IMR-90 (cell line): ENCODE results near the gene WSB2. TPM values are rescaled to one million over a fixed set of nuclear protein-coding genes. Genes with fewer than 3 reads are reported as not detected.

Source experiments
- ATAC-seq: fragments of 200-7000 bp; cut with Tn5 transposase; 2 replicates; pipeline ENCODE4 v1.9.1; 2020; ENCODE audit warnings: low read depth, mild to moderate bottlenecking, moderate library complexity
- BruUV-seq: library from RNA; stranded (reverse); fragments of 400-500 nt; replicated peaks from 2 replicates; lab custom pipeline; 2021; lab: Mats Ljungman, UMichigan
- CTCF ChIA-PET: fragments of 300-600 bp; formaldehyde crosslinking; extraction: SDS; loops from one replicate; lab custom pipeline; 2021; ENCODE audit warnings: antibody characterized with exemption; lab: Yijun Ruan, JAX
- POLR2A ChIA-PET: fragments of 300-600 bp; sonication (Branson Sonifier 250); formaldehyde crosslinking; loops from one replicate; lab custom pipeline; 2022; ENCODE audit warnings: antibody characterized with exemption; ENCODE audit not compliant: unreplicated experiment; lab: Charles Lee
- DNase-seq: peaks from one replicate; pipeline ENCODE4 v3.0.0; 2013
- H2AFZ ChIP-seq: replicated peaks from 2 replicates; pipeline ENCODE3; 2013; ENCODE audit warnings: low read length, mild to moderate bottlenecking; ENCODE audit not compliant: poor library complexity
- H2AK5ac ChIP-seq: 2 replicates; pipeline ENCODE4 v1.6.1; 2013; ENCODE audit warnings: low read depth, low read length, inconsistent platforms
- H2AK9ac ChIP-seq: replicated peaks from 2 replicates; pipeline ENCODE3; 2013; ENCODE audit warnings: mild to moderate bottlenecking, low read depth, low read length, moderate library complexity; ENCODE audit not compliant: poor library complexity
- H2BK120ac ChIP-seq: 2 replicates; pipeline ENCODE4 v1.6.1; 2013; ENCODE audit warnings: low read depth, low read length, inconsistent platforms
- H2BK15ac ChIP-seq: 3 replicates; pipeline ENCODE4 v1.6.1; 2013; ENCODE audit warnings: low read depth, low read length, inconsistent platforms
- H2BK20ac ChIP-seq: 2 replicates; pipeline ENCODE4 v1.6.1; 2013; ENCODE audit warnings: low read depth, mild to moderate bottlenecking, inconsistent platforms, low read length, moderate library complexity
- H2BK5ac ChIP-seq: 2 replicates; pipeline ENCODE4 v1.6.1; 2013; ENCODE audit warnings: mild to moderate bottlenecking, low read depth, low read length, inconsistent platforms; ENCODE audit not compliant: poor library complexity, severe bottlenecking
- H3K14ac ChIP-seq: replicated peaks from 2 replicates; pipeline ENCODE4 v1.6.1; 2013; ENCODE audit warnings: low read depth, low read length, inconsistent platforms
- H3K18ac ChIP-seq: 2 replicates; pipeline ENCODE4 v1.6.1; 2013; ENCODE audit warnings: low read depth, low read length, control low read depth
- H3K23ac ChIP-seq: 2 replicates; pipeline ENCODE4 v1.6.1; 2013; ENCODE audit warnings: low read depth, low read length, inconsistent platforms
- H3K27ac ChIP-seq: 2 replicates; pipeline ENCODE4 v1.5.1; 2013; ENCODE audit warnings: mild to moderate bottlenecking, control low read depth, low read length; ENCODE audit not compliant: insufficient read depth
- H3K27me3 ChIP-seq: 2 replicates; pipeline ENCODE4 v1.6.1; 2013; ENCODE audit warnings: low read length; ENCODE audit not compliant: control insufficient read depth, insufficient read depth
- H3K36me3 ChIP-seq: 2 replicates; pipeline ENCODE4 v1.6.1; 2013; ENCODE audit warnings: low read length, mixed read lengths; ENCODE audit not compliant: control insufficient read depth, insufficient read depth
- H3K4ac ChIP-seq: 2 replicates; pipeline ENCODE4 v1.6.1; 2013; ENCODE audit warnings: low read depth, low read length, inconsistent platforms
- H3K4me1 ChIP-seq: 2 replicates; pipeline ENCODE4 v1.6.1; 2013; ENCODE audit warnings: low read length, mixed read lengths; ENCODE audit not compliant: control insufficient read depth, insufficient read depth
- H3K4me2 ChIP-seq: 2 replicates; pipeline ENCODE4 v1.6.1; 2013; ENCODE audit warnings: low read depth, mild to moderate bottlenecking, control low read depth, low read length, moderate library complexity
- H3K4me3 ChIP-seq: 2 replicates; pipeline ENCODE4 v1.5.1; 2013; ENCODE audit warnings: low read depth, mild to moderate bottlenecking, control low read depth, low read length, moderate library complexity; ENCODE audit not compliant: insufficient read depth
- H3K56ac ChIP-seq: 2 replicates; pipeline ENCODE4 v1.6.1; 2013; ENCODE audit warnings: low read length, inconsistent platforms; ENCODE audit not compliant: insufficient read depth; ENCODE audit errors: extremely low read depth
- H3K79me1 ChIP-seq, 2 experiments: 2 replicates each; pipeline ENCODE4 v1.6.1; 2013; ENCODE audit warnings: low read length in 2 of 2, inconsistent platforms in 1 of 2, low read depth in 1 of 2
- H3K9ac ChIP-seq: 2 replicates; pipeline ENCODE4 v1.6.1; 2013; ENCODE audit warnings: low read depth, low read length, control low read depth
- H3K9me1 ChIP-seq: 2 replicates; pipeline ENCODE4 v1.6.1; 2013; ENCODE audit warnings: low read length, inconsistent platforms; ENCODE audit not compliant: insufficient read depth
- H3K9me3 ChIP-seq: 2 replicates; pipeline ENCODE4 v1.6.1; 2013; ENCODE audit warnings: low read length; ENCODE audit not compliant: control insufficient read depth, insufficient read depth
- H4K20me1 ChIP-seq: 2 replicates; pipeline ENCODE4 v1.6.1; 2013; ENCODE audit warnings: low read length, inconsistent platforms; ENCODE audit not compliant: insufficient read depth
- H4K5ac ChIP-seq: 2 replicates; pipeline ENCODE4 v1.6.1; 2013; ENCODE audit warnings: mild to moderate bottlenecking, low read depth, low read length, control low read depth
- H4K8ac ChIP-seq, 2 experiments: 2 replicates each; pipeline ENCODE4 v1.6.1; 2013; ENCODE audit warnings: low read depth in 2 of 2, low read length in 2 of 2, control low read depth in 1 of 2, inconsistent platforms in 1 of 2
- H4K91ac ChIP-seq: 2 replicates; pipeline ENCODE4 v1.6.1; 2013; ENCODE audit warnings: low read depth, low read length, inconsistent platforms; ENCODE audit not compliant: insufficient read depth
- BHLHE40 ChIP-seq: fragments of 150-350 bp; IDR thresholded peaks from 2 replicates; pipeline ENCODE4 v1.6.1; 2016; ENCODE audit warnings: mild to moderate bottlenecking, low read depth, low read length
- CEBPB ChIP-seq: IDR thresholded peaks from 2 replicates; pipeline ENCODE4 v1.6.1; 2012; ENCODE audit warnings: low read depth, low read length, improper control_type of control experiment
- CHD1 ChIP-seq: IDR thresholded peaks from 2 replicates; pipeline ENCODE4 v1.6.1; 2012; ENCODE audit warnings: low read depth, low read length, improper control_type of control experiment
- FOS ChIP-seq: fragments of 150-350 bp; IDR thresholded peaks from 2 replicates; pipeline ENCODE4 v1.6.1; 2016; ENCODE audit warnings: low read depth, low read length
- MAFK ChIP-seq: IDR thresholded peaks from 2 replicates; pipeline ENCODE4 v1.6.1; 2012; ENCODE audit warnings: low read depth, low read length, improper control_type of control experiment
- MAZ ChIP-seq: IDR thresholded peaks from 2 replicates; pipeline ENCODE4 v1.6.1; 2012; ENCODE audit warnings: low read depth, mild to moderate bottlenecking, low read length, improper control_type of control experiment, moderate library complexity, borderline replicate concordance
- MXI1 ChIP-seq: IDR thresholded peaks from 2 replicates; pipeline ENCODE4 v1.6.1; 2012; ENCODE audit warnings: low read depth, mild to moderate bottlenecking, low read length, moderate library complexity, borderline replicate concordance
- NFE2L2 ChIP-seq: fragments of 150-350 bp; IDR thresholded peaks from 2 replicates; pipeline ENCODE4 v1.6.1; 2016; ENCODE audit warnings: low read depth, mild to moderate bottlenecking, low read length
- POLR2A ChIP-seq: IDR thresholded peaks from 2 replicates; pipeline ENCODE4 v1.6.1; 2012; ENCODE audit warnings: mild to moderate bottlenecking, low read depth, low read length
- RAD21 ChIP-seq: IDR thresholded peaks from 2 replicates; pipeline ENCODE4 v1.6.1; 2012; ENCODE audit warnings: low read length, improper control_type of control experiment
- RCOR1 ChIP-seq: IDR thresholded peaks from 2 replicates; pipeline ENCODE4 v1.6.1; 2012; ENCODE audit warnings: mild to moderate bottlenecking, low read length, improper control_type of control experiment; ENCODE audit not compliant: insufficient replicate concordance
- RFX5 ChIP-seq: IDR thresholded peaks from 2 replicates; pipeline ENCODE4 v1.8.0; 2012; ENCODE audit warnings: low read depth, mild to moderate bottlenecking, low read length, moderate library complexity
- SMC3 ChIP-seq: fragments of 150-350 bp; IDR thresholded peaks from 2 replicates; pipeline ENCODE4 v1.6.1; 2016; ENCODE audit warnings: low read depth, mild to moderate bottlenecking, antibody characterized with exemption, low read length, moderate library complexity
- USF2 ChIP-seq: fragments of 150-350 bp; IDR thresholded peaks from 2 replicates; pipeline ENCODE4 v1.6.1; 2017; ENCODE audit warnings: mild to moderate bottlenecking, antibody characterized with exemption, low read length, low read depth
- WGBS, 2 experiments: methylation state at CpG; one replicate each; pipeline versions ENCODE4 v1.1.5 to v1.1.7; 2013; ENCODE audit warnings: missing lambda C conversion rate in 2 of 2; ENCODE audit not compliant: insufficient read length in 1 of 2; ENCODE audit errors: extremely low coverage in 2 of 2; 5-methylcytosine and 5-hydroxymethylcytosine counted together
- dilution Hi-C: fragments of 300-500 bp; cut with HindIII; formaldehyde crosslinking; loops from one replicate; pipeline ENCODE4 v1.14.3; 2018; ENCODE audit warnings: low sequenced_read_pairs; ENCODE audit not compliant: unreplicated experiment
- in situ Hi-C: fragments of 300-500 bp; cut with MboI; formaldehyde crosslinking; loops from 3 replicates; pipeline ENCODE4 v1.14.3; 2019; ENCODE audit warnings: low sequenced_read_pairs, inconsistent platforms, mixed read lengths
- intact Hi-C: fragments of 100-400 bp; cut with micrococcal nuclease; formaldehyde crosslinking; loops from 2 replicates; pipeline ENCODE4 v1.10.0; 2022
- polyA plus RNA-seq, 3 experiments: library from polyadenylated mRNA; depleted of rRNA; stranded (reverse); fragments of >200 nt; gene quantifications; 2 replicates each; pipeline ENCODE4 v1.2.3, GENCODE V29; 2012; ENCODE audit warnings: low replicate concordance in 1 of 3
- total RNA-seq: library from RNA; depleted of rRNA; stranded (reverse); fragments of >200 nt; gene quantifications from 2 replicates; pipeline ENCODE4 v1.2.3, GENCODE V29; 2012
- TF ChIP-seq, protein P1 (sequence below): fragments of 150-350 bp; IDR thresholded peaks from 2 replicates; pipeline ENCODE4 v1.6.1; 2016; ENCODE audit warnings: low read depth, mild to moderate bottlenecking, low read length, moderate library complexity, borderline replicate concordance

The WSB2 gene
- total and polyA plus RNA-seq, 2 of the 4 experiments (the other 2 are of a cell fraction) = 92.8 to 180 TPM

DNA sequence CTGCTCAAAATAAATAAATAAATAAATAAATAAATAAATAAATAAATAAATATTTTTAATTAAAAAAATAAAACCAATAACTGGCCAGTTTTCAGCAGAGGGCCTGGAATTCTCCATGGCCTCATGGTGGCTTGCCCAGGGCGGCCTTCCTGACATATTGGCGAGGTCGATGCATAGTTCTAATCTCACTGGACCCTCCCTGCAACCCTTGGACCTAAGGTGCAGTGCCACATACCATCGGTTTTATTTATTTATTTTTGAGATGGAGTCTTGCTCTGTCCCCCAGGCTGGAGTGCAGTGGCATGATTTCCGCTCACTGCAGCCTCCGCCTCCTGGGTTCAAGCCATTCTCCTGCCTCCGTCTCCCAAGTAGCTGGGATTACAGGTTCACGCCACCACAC is 46.7 kb upstream of the WSB2 start:
- in situ Hi-C loops = no loop called here
- BruUV-seq = no TSS peak
- dilution Hi-C loops = no loop called here

More for the DNA sequence above, 46.7 kb upstream of the WSB2 start:
- H3K4ac ChIP-seq = no peak overlapping the region
- WGBS, 2 experiments = no CpG with 5 or more reads among the region's 8 CpGs
- H3K56ac ChIP-seq = no peak overlapping the region
- H3K36me3 ChIP-seq = no peaks in the 10 kb centered on the region
- no peaks in the 10 kb centered on the region for H3K9me3 ChIP-seq
- H4K5ac ChIP-seq = no peak overlapping the region
- no peak overlapping the region for H2BK120ac ChIP-seq
- no peak overlapping the region for H2BK5ac ChIP-seq
- H3K4me2 ChIP-seq = no peak overlapping the region
- no peak overlapping the region for H4K8ac ChIP-seq
- H3K27me3 ChIP-seq = no peaks in the 10 kb centered on the region
- H4K20me1 ChIP-seq = no peaks in the 10 kb centered on the region
- no peak overlapping the region for H2BK20ac ChIP-seq
- ATAC-seq (no peak), DNase-seq (no peak)
- H3K9ac ChIP-seq = no peak overlapping the region
- H2BK15ac ChIP-seq = no peak overlapping the region
- H4K91ac ChIP-seq = no peak overlapping the region
- no peak overlapping the region for H3K27ac ChIP-seq
- no peak overlapping the region for H2AK9ac ChIP-seq
- no peak overlapping the region for H2AFZ ChIP-seq
- H3K18ac ChIP-seq = no peak overlapping the region
- no peak overlapping the region for H3K4me3 ChIP-seq
- intact Hi-C loops = no loop called here
- POLR2A ChIA-PET = interaction anchor here (0.6 kb wide), 1 partner anchor 9 kb away, joined by 9 read pairs; no protein-coding TSS in a partner anchor
- CTCF ChIA-PET = no interaction called here
- no peak overlapping the region for H3K14ac ChIP-seq
- TF ChIP-seq FOS = no peak
- no peak for TF ChIP-seq CEBPB
- no peak for TF ChIP-seq MAZ
- TF ChIP-seq SMC3 = no peak
- no peak for TF ChIP-seq MAFK
- TF ChIP-seq USF2 = no peak
- TF ChIP-seq, protein P1, sequence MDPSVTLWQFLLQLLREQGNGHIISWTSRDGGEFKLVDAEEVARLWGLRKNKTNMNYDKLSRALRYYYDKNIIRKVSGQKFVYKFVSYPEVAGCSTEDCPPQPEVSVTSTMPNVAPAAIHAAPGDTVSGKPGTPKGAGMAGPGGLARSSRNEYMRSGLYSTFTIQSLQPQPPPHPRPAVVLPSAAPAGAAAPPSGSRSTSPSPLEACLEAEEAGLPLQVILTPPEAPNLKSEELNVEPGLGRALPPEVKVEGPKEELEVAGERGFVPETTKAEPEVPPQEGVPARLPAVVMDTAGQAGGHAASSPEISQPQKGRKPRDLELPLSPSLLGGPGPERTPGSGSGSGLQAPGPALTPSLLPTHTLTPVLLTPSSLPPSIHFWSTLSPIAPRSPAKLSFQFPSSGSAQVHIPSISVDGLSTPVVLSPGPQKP = no peak
- no peak for TF ChIP-seq MXI1
- no peak for TF ChIP-seq BHLHE40
- TF ChIP-seq RAD21 = no peak
- no peak for TF ChIP-seq CHD1
- no peak for TF ChIP-seq POLR2A
- TF ChIP-seq RFX5 = no peak
- no peak for TF ChIP-seq NFE2L2
- TF ChIP-seq RCOR1 = no peak
- no peak overlapping the region for H3K23ac ChIP-seq
- H3K9me1 ChIP-seq = no peaks in the 10 kb centered on the region
- no peak overlapping the region for H2AK5ac ChIP-seq
- H3K4me1 ChIP-seq = no peaks in the 10 kb centered on the region
- H3K79me1 ChIP-seq = 0 out of 4 replicates have a peak, but pooled peaks cover 0 to 5% of the 10 kb centered on the region in 2 experiments
